ENCODE data around the gene KDM6A. TPM values are rescaled to one million over a fixed set of nuclear protein-coding genes. Genes with fewer than 3 reads are reported as not detected.

Gene KDM6A
- total and polyA plus RNA-seq, 2 of the 13 experiments (the other 11 are each of a cell fraction or from before 2014, with no cell fraction given): 16.7 to 18.2 TPM

DNA sequence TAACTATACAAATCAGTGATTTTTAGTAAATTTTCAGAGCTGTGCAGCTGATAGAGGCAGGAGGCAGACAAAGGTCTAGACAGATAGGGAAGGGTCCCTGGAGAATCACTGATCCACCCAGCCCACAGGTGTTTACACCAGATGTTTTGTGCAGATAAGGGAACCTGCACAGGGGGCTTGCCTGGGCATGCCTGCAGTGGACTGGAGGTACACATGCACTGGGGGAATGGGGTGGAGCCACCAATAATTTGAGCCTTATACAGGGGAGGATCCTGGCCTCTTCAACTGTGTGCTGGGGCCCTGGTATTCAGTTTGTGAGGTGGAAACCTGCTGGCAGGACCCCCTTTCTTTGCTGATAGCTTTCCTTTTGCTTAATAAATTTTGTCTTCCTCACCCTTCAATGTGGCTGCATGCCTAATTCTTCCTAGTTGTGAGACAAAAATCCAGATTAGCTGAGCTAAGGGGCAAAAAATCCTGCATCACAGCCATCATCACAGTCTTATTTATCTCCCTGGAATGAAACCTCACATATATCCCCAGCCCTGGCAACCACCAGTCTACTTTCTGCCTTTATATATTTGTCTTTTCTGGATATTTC lies 102.8 kb downstream of the KDM6A start (continued):
- TF ChIP-seq CSRNP1 (CRISPR knock-in tag; IDR thresholded peaks at IDR 0.05) (no peak), ZMYM4 (CRISPR knock-in tag; IDR thresholded peaks at IDR 0.05) (peak; percentile 54; the same call in 1 of the 2 replicates), ZNF891 (CRISPR knock-in tag; IDR thresholded peaks at IDR 0.05) (no peak), GATAD2A (CRISPR knock-in tag; IDR thresholded peaks at IDR 0.05) (peak; percentile 59), SOX6 (IDR thresholded peaks at IDR 0.05) (no peak), SOX6 (CRISPR knock-in tag; IDR thresholded peaks at IDR 0.05) (0 out of 2 replicates have a peak, but pooled peaks have one; percentile 16), HOXA5 (CRISPR knock-in tag; IDR thresholded peaks at IDR 0.05) (no peak), BRF2 (CRISPR knock-in tag; IDR thresholded peaks at IDR 0.05) (no peak), MLXIP (CRISPR knock-in tag; IDR thresholded peaks at IDR 0.05; ENCODE audit: borderline replicate concordance) (no peak), RFXANK (CRISPR knock-in tag; IDR thresholded peaks at IDR 0.05) (no peak), SOX13 (IDR thresholded peaks at IDR 0.05) (no peak), SOX13 (CRISPR knock-in tag; conservative IDR thresholded peaks at IDR 0.05 in 1 of 2, IDR thresholded peaks at IDR 0.05 in 1 of 2) (0 out of 4 replicates have a peak, but pooled peaks of 1 of the 2 experiments have one; percentile 9), ZNF18 (CRISPR knock-in tag; IDR thresholded peaks at IDR 0.05; ENCODE audit: insufficient replicate concordance) (no peak), ZNF670 (CRISPR knock-in tag; IDR thresholded peaks at IDR 0.05; ENCODE audit: borderline replicate concordance) (no peak)
- TF ChIP-seq, protein P1, sequence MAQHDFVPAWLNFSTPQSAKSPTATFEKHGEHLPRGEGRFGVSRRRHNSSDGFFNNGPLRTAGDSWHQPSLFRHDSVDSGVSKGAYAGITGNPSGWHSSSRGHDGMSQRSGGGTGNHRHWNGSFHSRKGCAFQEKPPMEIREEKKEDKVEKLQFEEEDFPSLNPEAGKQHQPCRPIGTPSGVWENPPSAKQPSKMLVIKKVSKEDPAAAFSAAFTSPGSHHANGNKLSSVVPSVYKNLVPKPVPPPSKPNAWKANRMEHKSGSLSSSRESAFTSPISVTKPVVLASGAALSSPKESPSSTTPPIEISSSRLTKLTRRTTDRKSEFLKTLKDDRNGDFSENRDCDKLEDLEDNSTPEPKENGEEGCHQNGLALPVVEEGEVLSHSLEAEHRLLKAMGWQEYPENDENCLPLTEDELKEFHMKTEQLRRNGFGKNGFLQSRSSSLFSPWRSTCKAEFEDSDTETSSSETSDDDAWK (CRISPR knock-in tag; IDR thresholded peaks at IDR 0.05): no peak
- TF ChIP-seq, protein P2, sequence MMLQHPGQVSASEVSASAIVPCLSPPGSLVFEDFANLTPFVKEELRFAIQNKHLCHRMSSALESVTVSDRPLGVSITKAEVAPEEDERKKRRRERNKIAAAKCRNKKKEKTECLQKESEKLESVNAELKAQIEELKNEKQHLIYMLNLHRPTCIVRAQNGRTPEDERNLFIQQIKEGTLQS (CRISPR knock-in tag; IDR thresholded peaks at IDR 0.05): no peak
